ENCODE measurements around the gene HOXD4.

The HOXD4 gene

GRCh38 chr2:176152350-176153181 is 1.2 kb downstream of the HOXD4 start:
- no peak for DNase-seq
- Mint-ChIP-seq H3K4me1 (ENCODE audit: low read depth) (peaks cover 11% of the 10 kb centered on the region), H3K27ac (no peak overlapping the region), H3K4me3 (no peak overlapping the region), H3K36me3 (ENCODE audit: low read depth) (no peaks in the 10 kb centered on the region), H3K9me3 (no peaks in the 10 kb centered on the region), H3K27me3 (peaks cover 95% of the 10 kb centered on the region)

GRCh38 chr2:176154576-176155252 is 3.4 kb downstream of the HOXD4 start:
- H3K36me3 Mint-ChIP-seq (ENCODE audit: low read depth): no peaks in the 10 kb centered on the region
- no peak for DNase-seq
- no peak overlapping the region for H3K27ac Mint-ChIP-seq

GRCh38 chr2:176155356-176156044 is 4.2 kb downstream of the HOXD4 start:
- Mint-ChIP-seq H3K36me3 (ENCODE audit: low read depth) (no peaks in the 10 kb centered on the region), H3K4me3 (no peak overlapping the region), H3K9me3 (no peaks in the 10 kb centered on the region), H3K27me3 (peaks cover 93% of the 10 kb centered on the region), H3K4me1 (ENCODE audit: low read depth) (peaks cover 27% of the 10 kb centered on the region), H3K27ac (no peak overlapping the region)
- DNase-seq: no peak

More at GRCh38 chr2:176154576-176155252, 3.4 kb downstream of the HOXD4 start:
- Mint-ChIP-seq H3K4me1 (ENCODE audit: low read depth) (peaks cover 21% of the 10 kb centered on the region), H3K9me3 (no peaks in the 10 kb centered on the region), H3K27me3 (peaks cover 95% of the 10 kb centered on the region), H3K4me3 (no peak overlapping the region)

GRCh38 chr2:176156301-176156806 is 5.0 kb downstream of the HOXD4 start:
- no peak overlapping the region for H3K4me3 Mint-ChIP-seq

GRCh38 chr2:176156807-176157498 is 5.6 kb downstream of the HOXD4 start, which contains the start of gene HOXD3:
Gene HOXD3 (plus strand): TSS chr2:176157307. CDS start chr2:176169115, 11,808 bp downstream.
- Mint-ChIP-seq H3K4me1 (ENCODE audit: low read depth) (peaks cover 26% of the 10 kb centered on the region), H3K27me3 (peaks cover 95% of the 10 kb centered on the region), H3K4me3 (peak within 1 kb of the TSS; percentile 26), H3K27ac (no peak within 1 kb of the TSS), H3K9me3 (no peaks in the 10 kb centered on the region), H3K36me3 (ENCODE audit: low read depth) (no peaks in the 10 kb centered on the region)
- no peak for DNase-seq

More at GRCh38 chr2:176156301-176156806, 5.0 kb downstream of the HOXD4 start:
- DNase-seq: no peak
- H3K36me3 Mint-ChIP-seq (ENCODE audit: low read depth): no peaks in the 10 kb centered on the region
- peaks cover 93% of the 10 kb centered on the region for H3K27me3 Mint-ChIP-seq
- peaks cover 27% of the 10 kb centered on the region for H3K4me1 Mint-ChIP-seq (ENCODE audit: low read depth)
- H3K9me3 Mint-ChIP-seq: no peaks in the 10 kb centered on the region
- no peak overlapping the region for H3K27ac Mint-ChIP-seq

GRCh38 chr2:176157499-176158185 is 6.3 kb downstream of the HOXD4 start:
- Mint-ChIP-seq H3K27ac (no peak overlapping the region), H3K9me3 (no peaks in the 10 kb centered on the region), H3K4me3 (peak overlapping the region; percentile 26), H3K4me1 (ENCODE audit: low read depth) (peaks cover 26% of the 10 kb centered on the region), H3K27me3 (peaks cover 95% of the 10 kb centered on the region), H3K36me3 (ENCODE audit: low read depth) (no peaks in the 10 kb centered on the region)
- DNase-seq: no peak

- peaks cover 26% of the 10 kb centered on the region for H3K4me1 Mint-ChIP-seq (ENCODE audit: low read depth)
- DNase-seq: no peak
- H3K4me3 Mint-ChIP-seq: no peak overlapping the region
- H3K27me3 Mint-ChIP-seq: peaks cover 95% of the 10 kb centered on the region
- no peaks in the 10 kb centered on the region for H3K36me3 Mint-ChIP-seq (ENCODE audit: low read depth)
- no peak overlapping the region for H3K27ac Mint-ChIP-seq
- no peaks in the 10 kb centered on the region for H3K9me3 Mint-ChIP-seq
These were observed 6.8 kb downstream of the HOXD4 start for GRCh38 chr2:176158186-176158591.

- Mint-ChIP-seq H3K27ac (no peak overlapping the region), H3K9me3 (no peaks in the 10 kb centered on the region), H3K4me3 (no peak overlapping the region), H3K4me1 (ENCODE audit: low read depth) (peaks cover 27% of the 10 kb centered on the region), H3K27me3 (peaks cover 95% of the 10 kb centered on the region), H3K36me3 (ENCODE audit: low read depth) (no peaks in the 10 kb centered on the region)
- DNase-seq: no peak
These were observed 7.7 kb downstream of the HOXD4 start for GRCh38 chr2:176158855-176159662.

GRCh38 chr2:176159663-176160250 is 8.4 kb downstream of the HOXD4 start:
- DNase-seq: no peak
- no peak overlapping the region for H3K27ac Mint-ChIP-seq
- H3K4me1 Mint-ChIP-seq (ENCODE audit: low read depth): peaks cover 32% of the 10 kb centered on the region
- no peak overlapping the region for H3K4me3 Mint-ChIP-seq
- no peaks in the 10 kb centered on the region for H3K9me3 Mint-ChIP-seq
- H3K27me3 Mint-ChIP-seq: peaks cover 95% of the 10 kb centered on the region
- no peaks in the 10 kb centered on the region for H3K36me3 Mint-ChIP-seq (ENCODE audit: low read depth)

GRCh38 chr2:176160251-176160985 is 9.1 kb downstream of the HOXD4 start:
- H3K36me3 Mint-ChIP-seq (ENCODE audit: low read depth): no peaks in the 10 kb centered on the region
- no peak for DNase-seq
- H3K4me1 Mint-ChIP-seq (ENCODE audit: low read depth): peaks cover 36% of the 10 kb centered on the region
- H3K27ac Mint-ChIP-seq: no peak overlapping the region
- H3K27me3 Mint-ChIP-seq: peaks cover 95% of the 10 kb centered on the region
- no peaks in the 10 kb centered on the region for H3K9me3 Mint-ChIP-seq
- H3K4me3 Mint-ChIP-seq: no peak overlapping the region

- Mint-ChIP-seq H3K27ac (no peak overlapping the region), H3K9me3 (no peaks in the 10 kb centered on the region), H3K27me3 (peaks cover 95% of the 10 kb centered on the region), H3K4me3 (no peak overlapping the region), H3K36me3 (ENCODE audit: low read depth) (no peaks in the 10 kb centered on the region), H3K4me1 (ENCODE audit: low read depth) (peaks cover 36% of the 10 kb centered on the region)
- no peak for DNase-seq
These were observed 9.9 kb downstream of the HOXD4 start for GRCh38 chr2:176160986-176161824.

Data from activated T-cell treated with anti-CD3 and anti-CD28 coated beads, Interleukin-2, amount 50 U/mL, for 24 hours (primary cell).